ENCODE measurements around the gene SAE1.

The SAE1 gene

DNA sequence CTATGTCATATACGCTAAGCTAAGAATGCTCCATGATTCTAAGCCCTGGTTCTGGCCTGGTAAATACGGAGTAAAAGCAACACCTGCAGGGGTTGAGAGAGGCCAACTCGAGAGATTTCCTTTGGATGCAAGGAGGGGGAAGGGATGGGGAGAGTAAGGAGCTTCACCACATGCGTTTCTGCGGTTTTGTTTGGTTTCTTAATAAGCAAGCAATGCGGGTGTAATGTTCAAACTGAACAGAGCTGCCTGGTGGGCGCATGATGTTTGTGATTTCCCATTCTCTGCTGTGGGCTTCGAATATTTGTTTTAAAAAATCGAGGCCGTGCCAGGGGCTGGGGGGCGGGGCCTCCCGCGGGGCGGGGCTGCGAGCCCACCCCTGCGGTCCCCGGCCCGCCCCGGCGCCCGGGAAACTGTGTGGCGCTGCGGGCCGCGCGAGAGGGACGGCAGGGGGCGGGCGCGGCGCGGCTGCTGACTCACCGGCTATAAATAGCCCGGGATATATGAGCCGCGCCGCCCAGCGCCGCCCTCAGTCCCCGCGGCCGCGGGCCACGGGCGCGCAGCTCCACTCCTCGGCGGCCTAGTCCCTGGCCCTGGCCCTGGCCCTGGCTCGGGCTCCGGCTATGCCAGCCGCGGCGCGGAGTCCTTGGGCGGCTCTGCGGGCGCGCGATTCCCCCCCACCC is 95.3 kb downstream of the SAE1 start:
- peak; percentile 85 for DNase-seq

DNA sequence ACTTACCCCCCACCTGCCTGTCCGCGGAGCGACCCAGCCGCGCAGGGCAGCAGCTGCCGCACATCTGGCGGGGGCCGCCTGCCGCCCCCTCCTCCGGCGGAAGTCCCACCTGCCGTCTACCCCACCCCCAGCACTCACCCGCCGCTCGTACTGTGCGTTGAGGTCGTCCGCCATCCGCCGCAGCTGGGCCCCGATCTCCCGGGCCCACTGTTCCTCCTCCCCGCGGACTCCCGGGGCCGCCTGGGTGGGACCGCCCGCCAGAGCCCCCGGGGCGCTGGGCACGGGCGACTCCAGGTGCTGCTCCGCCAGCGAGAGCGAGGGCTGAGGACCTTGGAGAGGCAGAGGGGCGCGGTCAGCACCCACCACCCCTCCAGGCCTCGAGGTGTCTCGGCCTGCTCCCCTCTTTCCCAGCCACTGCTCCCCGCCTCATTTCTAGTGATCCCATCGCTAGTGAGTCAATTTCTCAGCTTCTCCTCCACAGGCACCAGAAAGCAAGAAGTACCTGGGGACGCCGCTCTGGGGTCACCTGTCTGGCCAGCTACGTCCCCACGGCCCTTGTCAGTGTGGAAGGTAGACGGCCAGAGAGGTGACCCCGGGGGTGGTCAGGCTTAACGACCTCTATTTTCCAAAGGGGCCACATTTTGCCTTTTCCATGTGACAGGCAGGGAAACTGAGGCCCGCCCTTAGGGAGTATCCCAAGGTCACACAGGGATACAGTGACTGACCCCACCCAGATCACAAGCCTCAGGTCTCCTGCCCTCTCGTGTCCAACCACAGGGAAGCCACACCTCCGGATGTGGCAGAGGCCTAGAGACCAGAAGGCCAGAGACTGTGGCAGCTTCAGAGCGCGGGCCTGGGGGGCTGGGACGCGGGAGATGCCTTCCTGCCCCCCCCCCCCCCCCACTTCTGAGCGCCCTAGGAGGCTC is 96.1 kb downstream of the SAE1 start:
- peak; percentile 50 for DNase-seq

DNA sequence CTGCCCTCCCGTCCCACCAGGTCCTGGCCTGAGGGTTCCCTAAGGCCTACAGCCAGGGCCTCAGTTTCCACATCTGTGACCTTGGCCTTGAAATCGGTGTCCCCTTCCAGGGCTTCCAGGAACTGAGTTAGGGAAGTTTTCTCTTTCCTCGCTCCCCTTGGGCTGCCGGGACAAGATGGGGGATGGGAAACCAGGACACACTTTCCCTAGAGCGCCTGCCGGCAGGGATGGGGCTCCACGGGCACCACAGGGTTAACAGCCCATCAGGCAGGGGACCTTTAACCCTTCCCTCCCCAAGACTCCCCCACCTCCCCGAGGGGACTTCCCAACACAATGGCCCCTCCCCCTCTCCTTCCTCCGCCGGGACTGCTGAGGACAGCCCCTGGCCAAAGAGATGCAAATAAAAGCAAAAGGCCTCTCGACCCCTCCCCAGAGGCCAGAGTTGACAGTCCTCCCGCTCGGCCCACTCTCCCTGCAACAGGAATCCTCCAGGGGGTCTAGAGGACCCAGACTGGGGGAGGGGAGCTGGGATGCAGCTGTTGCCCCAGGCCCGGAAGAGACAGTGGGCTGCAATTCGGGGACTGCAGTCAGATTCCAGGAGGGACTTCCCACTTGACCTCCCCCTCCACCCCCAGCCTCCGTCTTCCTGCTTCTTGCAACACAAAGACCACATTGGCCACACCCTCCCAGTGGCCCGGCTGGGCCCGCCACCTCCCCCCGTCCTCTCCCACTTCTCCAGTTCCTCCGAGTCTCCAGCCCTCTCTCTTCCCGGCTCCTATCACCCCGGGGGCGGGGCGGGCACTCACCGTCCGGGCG is 96.9 kb downstream of the SAE1 start:
- peak; percentile 46 for DNase-seq

DNA sequence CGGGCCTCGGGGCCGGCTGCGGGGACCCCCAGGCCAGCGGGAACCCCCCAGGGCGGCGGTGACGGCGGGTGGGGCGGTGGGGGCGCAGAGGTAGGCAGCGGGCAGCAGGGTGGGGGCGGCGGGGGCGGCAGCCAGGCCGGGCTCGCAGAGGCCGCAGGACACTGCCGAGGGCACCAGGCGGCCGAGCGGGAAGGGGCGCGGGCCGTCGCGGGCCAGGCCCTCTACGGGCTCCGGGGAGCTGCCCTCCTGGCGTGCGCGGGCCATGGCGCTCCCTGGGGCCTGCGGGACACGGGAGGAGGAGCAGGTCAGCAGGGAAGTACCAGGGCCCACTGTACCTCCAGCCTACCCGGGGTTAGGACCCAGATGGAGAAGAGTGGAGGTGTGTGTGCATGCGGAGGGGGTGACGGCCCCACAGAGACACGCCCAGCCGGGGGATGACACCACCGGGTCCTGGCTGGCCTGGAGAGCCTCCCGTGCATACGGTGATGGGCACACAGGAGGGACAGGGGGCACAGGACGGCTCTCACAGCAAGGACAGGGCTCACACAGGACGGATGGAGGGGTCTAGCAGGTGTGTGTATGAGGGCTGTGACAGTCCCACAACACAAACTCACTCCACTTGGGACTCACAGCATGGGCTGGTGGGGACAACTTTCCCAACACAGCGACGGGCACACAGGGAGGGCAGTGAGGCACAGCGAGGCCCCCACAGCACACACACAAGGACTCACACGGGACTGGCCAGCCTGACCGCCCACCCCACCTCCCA is 97.7 kb downstream of the SAE1 start:
- DNase-seq, result peak; percentile 58

DNA sequence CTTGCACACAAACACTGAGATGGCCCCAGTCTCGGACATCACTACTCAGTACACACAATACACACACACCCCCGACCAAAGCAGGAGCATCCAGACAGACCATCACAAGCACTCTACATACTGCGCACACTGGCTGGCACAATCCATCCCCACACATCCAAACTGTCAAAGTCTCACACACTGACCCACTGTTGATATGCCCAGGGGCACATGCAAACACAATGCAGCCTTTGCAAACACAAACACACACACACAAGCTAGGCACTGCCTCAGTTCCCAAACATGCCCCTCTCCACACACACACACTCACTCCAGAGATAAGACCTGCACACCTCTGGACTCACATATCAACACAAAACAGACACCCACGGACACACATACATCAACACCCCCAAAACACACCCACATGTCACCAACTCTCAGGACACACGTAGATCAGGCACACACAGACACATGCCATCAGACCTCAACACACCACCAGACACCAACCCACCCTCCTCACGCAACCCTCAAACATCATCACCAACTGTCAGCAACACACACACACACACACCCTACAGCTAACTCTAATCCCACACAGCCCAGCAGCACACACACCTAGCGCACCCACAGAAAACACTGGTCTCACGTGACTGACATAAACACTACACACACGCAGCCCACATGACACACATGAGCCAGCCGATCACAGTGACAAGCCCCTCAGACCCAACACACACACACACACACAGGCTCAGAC is 98.5 kb downstream of the SAE1 start:
- peak; percentile 30 for DNase-seq

DNA sequence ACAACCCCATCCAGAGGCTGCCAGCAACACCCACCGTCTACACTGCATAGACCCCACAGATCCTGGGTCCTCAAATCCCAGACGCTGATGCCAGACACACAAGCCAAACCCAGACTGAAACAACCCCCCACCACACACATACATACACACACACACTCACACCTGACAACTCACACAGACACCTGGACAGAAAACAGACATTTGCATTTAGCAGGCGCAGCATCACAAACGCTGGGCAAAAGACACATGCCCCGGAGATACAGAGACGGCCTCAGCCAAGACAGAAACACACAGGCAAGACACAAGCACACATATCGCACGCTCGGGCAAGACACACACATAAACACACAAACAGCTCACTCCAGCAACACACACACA is 99.0 kb downstream of the SAE1 start:
- DNase-seq, result no peak

DNA sequence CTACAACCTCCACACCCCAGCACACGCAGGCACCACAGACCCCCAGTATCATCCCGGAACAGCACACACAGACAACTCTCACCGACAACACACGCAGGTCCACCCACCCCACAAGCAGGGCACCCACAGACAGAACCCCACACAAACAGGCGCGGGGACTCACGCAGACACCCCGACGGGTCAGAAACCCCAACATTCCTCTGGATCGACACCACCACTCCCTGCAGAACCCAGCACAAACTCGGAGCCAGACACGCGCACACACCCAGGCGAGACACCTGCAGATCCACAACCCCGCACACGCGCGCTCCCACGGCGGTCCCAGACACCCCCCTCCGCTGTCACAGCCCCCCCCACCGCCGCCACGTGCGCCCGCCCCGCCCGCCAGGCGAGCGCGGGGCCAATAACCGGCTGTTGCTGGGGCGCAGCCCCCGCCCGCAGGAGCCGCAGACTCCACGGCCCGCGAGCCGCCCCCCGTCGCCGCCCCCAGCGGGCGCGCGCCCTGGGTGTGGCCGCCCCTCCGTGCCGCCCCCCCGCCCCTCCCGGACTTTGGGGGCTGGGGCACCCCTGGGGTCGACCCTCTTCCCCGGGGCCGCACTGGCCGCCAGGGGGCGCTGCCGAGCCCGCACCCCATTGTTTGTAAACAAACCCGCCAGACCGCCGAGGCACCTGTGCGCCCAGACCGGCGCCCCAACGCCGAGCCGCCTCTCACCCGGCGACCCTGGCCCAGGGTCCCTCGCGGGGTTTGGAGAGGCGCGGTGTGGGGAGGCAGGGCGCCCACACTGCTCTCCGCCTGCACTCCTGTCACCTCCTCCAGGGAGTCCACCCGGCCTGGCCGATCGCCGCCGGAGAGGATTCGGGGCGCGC is 99.7 kb downstream of the SAE1 start:
- peak; percentile 85 for DNase-seq

DNA sequence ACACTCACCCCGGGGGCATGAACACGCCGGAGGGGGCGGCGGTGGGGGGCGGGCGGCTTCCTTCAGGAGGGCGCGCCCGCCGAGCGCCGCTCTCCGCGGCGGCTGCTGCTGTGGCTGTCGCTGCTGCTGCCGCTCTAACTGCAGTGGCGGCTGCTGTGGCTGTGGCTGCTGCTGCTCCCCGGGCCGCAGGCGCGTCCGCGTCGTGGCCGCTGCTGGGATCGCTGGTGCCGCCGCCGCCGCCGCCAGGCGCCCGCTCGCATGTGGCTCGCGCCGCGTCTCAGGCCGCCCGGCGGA is 100.2 kb downstream of the SAE1 start, which contains the start of gene BBC3:
Gene BBC3, minus strand, starts transcription at position 279 of the 294 bp plus-strand sequence. CDS start 2,768 bp downstream, outside the sequence.
- no peak for DNase-seq

DNA sequence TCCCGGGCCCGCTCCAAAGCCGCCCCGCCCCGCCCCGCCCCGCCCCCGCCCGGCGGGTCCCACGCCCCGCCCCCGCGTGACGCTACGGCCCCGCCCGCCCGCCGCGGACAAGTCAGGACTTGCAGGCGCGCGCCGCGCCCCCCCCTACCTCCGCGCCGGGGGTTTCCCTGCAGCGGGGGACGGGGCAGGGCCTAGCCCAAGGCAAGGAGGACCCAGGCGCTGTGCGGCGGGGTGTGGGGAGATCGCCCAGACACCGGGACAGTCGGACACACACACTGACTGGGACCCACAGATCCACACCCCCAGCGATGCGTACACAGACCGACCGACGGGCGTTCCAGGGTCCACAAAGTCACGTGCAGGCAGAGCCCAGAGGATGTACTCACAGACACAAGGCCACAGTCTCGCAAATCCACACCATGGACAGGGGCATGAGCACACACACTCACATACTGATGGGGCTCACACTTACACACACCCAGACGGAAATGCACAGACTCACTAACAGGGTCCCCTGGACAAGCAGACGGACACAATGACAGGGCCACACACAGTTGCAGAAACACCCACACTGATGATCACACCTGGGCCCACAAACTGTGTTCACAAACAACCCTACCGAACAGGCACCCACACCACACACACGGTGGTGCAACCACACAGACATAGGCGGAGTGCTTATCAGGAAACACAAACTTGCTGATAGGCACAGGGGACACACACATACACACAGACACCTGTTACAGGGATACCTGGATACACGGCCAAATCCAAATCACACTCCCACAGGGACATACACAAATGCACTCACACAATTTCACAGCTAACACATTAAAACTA is 100.8 kb downstream of the SAE1 start:
- peak; percentile 89 for DNase-seq

DNA sequence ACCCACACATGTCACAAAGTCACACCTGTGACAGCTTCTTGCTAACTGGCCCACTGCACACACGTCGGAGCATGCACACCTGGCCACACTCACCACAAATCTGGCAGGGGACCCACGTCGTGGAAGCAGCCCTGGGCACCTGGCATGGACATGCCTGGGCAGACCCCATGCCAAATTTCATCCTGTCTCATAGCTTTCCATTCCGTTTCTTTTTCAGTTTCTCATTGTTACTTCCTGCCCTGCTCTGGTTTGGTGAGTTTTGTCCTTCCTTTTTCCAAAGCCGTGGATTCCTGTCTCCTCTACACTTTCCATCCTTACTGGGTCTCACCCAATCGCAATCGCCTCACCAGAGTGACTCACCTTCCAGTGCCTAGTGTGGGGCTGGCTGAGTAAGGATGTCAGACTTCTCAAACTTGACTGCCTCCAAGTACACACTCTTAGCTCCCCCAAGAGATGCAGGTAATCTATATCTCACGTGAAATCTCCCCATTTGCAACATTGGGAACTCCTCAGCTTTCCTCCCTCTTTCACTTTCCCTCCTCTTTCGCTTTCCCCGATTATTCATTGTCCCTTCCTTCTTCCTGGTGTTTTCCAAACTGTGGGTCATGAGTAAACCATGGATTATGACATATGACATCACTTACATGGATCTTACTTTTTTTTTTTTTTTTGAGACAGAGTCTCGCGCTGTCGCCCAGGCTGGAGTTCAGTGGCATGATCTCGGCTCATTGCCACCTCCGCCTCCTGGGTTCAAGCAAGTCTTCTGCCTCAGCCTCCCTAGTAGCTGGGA is 102.0 kb downstream of the SAE1 start:
- no peak for DNase-seq

DNA sequence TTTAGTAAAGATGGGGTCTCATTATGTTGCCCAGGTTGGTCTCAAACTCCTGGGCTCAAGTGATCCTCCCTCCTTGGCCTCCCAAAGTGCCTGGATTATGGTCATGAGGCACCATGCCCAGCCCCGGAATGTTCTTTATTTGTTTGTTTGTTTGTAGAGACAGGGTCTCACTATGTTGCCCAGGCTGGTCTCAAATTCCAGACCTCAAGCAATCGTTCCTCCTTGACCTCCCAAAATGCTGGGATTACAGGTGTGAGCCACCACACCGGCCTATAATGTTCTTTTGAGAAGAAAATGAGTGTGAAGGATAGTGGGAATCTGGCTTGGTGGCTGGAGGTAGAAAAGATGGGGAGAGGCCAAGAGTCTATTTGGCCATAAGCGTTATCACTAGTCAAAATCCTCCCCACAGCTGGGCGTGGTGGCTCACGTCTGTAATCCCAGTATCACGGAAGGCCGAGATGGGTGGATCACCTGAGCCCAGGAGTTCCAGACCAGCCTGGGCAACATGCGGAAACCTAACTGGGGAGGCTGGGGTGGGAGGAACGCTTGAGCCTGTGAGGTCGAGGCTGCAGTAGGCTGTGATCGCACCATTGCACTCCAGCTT is 105.5 kb downstream of the SAE1 start:
- no peak for DNase-seq

DNA sequence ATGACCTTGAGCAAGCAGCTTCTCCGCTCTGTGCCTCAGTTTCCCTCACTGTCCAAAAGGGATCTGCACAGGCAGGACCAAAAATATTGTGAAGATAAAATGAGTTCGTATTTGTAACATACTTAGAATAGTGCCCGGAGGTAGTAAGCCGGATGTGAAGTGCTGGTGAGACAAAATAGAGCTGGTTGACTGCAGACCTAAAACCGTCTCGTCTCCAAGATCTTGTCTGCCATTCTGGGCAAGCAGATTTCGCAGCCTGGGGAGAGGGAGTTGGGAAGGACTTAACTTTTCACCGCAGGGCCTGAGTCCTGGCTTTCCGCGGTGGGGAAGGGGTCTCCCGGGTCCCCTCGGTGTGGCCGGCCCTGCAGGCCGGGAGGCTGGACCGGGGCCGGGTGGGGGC is 108.5 kb downstream of the SAE1 start:
- DNase-seq, result no peak

DNA sequence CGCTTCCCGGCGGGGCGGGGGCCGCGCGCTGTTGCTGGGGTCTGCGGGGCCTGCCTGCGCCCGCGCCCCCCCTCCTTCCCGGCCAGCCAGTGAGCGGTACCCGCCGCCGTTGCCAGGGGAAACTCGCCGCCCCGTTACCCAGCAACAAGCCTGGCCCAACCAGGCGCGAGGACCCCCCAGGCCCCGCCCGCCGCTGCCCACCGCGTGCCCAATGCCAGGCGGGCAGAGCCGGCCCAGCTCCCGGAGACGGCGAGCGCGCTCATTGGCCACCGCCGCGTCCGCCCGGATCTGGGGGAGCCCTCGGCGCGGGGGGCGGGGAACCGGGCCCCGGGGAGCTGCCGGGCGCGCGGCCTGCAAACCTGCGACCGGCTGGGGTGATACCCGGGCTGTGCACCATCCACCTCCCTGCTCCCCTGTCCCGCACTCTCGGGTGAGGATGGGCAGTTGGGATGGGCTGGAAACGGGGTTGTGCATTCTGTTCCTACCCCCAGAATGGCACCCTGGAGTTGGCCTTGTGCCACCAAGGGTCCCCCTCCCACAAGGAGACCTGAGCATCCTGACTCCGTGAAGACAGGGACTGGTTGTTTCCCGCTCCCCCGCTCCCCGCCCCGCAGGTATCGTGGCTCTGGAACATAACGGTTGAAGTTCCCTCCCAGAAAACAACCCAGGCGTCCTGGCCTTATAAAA is 109.1 kb downstream of the SAE1 start:
- DNase-seq, result peak; percentile 65

DNA sequence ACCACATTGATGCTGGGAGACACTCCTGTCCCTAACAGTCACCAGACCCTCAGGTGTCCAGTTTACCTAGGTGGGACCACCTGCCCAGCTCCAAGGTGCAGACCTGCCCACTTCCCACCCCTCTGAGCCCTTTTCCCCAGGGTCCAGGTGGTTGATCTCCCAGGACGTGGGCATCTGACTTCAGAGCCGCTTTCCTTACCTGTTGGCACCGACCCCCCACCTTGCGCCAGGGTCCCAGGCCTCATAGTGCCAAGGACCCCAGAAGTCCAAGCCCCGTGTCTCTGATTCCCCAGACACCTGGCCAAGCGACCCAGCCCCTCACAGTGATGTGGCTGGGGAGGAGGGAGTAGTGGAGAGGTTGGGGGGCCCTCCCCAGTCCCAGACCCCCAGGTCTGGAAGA is 109.9 kb downstream of the SAE1 start:
- DNase-seq, result no peak

DNA sequence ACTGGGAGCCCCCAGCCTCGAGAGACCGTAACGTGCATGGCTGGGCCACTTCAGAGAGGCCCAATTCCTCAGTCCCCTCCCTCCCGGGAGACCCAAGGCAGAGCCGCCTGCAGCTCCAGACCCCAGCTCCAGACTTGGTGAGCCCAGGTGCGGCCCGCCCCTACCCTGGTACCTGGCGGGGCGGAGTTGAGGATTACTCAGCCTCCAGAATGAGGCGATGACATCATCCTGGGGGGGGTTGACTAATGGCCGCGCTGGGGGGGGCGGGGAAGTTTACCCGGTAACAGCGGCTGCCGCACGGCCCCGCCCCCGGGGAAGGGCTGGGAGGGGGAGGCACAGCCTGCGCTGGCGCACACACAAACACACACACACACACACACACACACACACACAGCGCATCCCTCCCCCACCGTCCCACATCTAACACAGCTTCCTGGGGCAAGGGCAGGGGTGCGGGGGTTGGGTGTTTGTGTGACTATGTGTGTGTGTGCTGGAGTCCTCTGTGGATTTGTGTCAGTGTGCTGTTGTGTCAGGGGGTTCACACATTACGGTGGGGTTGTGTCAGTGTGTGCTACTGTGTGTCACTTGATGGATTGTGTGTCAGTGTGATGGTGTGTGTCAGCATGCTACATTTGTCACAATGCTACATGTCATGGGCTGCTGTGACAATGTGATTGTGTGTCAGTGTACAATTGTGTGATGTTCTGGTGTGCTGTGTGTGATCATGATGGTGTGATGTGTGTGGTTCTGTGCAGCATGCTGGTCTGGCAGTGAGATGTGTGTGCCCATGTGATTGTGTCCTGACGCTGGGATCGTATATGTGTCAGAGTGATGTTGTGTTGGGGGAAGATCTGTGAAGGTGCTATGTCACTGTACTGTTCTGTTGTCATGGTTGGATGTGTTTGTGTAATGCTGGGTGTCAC is 110.6 kb downstream of the SAE1 start:
- DNase-seq, result peak; percentile 86

DNA sequence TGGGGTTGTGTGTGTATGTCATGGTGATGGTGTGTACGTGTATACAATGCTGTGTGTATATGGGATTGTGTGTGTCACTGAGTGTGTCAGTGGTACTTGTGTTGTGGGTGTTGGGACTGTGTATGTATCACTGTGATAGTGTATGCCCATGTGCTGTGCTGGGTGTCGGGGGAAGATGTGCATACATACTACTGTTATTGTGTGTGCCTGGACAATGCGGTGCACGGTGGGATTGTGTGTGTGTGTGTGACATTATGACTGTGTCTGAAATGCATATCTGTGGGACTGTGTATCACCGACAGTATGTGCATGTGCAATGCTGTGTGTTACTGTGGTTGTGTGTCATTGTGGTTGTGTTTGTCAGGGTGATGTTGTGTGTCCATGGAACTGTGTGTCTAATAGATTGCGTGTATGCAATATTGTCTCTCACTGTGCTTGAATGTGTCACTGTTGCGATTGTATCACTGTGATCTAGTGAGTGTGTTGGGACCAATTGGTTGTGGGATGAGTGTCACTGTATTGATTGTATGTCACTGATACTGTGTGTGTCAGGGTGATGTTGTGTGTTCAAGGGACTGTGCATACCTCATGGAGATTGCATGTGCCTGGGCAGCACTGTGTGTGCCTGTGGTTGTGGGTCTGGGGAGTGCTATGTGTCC is 111.4 kb downstream of the SAE1 start:
- no peak for DNase-seq
